Inferior parietal cortex (tissue), 1 donor: ENCODE measurements around the gene CCDC12.

ENCODE experiments used
- DNase-seq: peaks from one replicate; pipeline ENCODE4 v3.0.0-alpha.2; 2016; ENCODE audit errors: extremely low spot score

CCDC12 gene

DNA sequence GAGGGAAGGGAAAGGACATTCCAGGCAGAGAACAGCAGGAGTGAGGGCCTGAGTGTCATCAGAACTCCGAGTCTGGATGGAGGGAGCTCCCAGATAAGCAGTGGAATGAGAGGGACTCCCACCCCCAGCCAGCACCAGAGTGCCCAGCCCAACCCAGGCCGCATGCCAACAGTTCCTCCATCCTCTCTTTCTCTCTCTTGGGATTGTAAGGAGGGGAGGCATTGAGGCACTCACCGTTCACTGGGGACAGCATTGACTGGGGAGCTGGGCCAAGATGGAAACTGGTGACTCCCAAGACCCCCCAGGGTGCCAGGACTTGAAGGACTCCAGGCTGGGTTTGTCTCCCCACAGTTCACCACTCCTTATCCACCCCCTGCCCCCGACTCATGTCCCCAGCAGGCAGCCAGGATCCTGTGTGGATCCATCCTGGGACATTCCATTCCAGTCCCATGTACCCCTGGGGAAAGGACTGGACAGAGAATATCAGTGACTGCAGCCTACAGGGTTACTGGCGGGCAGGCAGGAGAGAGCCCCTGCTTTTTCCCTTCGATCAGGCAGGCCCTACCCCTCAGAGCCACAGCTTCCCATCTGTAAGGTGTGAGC is 83.3 kb downstream of the CCDC12 start:
- DNase-seq = no peak

- peak; percentile 45 for DNase-seq
Observed at GRCh38 chr3:46892285-46893145, 84.0 kb downstream of the CCDC12 start.

DNA sequence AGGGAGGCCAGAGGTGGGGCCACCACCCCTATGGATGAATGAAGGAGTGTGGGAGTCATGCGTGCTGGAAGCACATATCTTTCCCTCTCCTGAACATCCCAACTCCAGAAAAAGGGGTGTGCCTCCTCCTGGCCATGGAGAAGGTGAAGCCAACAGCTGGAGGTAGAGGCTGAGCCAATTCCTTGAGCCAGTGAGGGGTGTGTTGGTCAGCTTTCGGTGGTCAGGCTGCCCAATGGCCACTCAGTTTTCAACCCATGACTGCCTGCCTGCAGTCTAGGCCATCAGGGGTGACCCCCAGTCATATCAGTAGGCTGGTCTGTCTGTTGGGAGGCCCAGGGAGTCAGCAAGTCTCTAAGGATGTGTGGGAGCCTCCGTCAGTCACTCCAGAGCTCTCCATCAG is 85.4 kb downstream of the CCDC12 start:
- DNase-seq = no peak

GRCh38 chr3:46890132-46890531 is 86.4 kb downstream of the CCDC12 start:
- DNase-seq = no peak

- no peak for DNase-seq
Observed at GRCh38 chr3:46889381-46890110, 87.0 kb downstream of the CCDC12 start.

GRCh38 chr3:46888705-46889104 is 87.8 kb downstream of the CCDC12 start:
- DNase-seq = no peak

DNA sequence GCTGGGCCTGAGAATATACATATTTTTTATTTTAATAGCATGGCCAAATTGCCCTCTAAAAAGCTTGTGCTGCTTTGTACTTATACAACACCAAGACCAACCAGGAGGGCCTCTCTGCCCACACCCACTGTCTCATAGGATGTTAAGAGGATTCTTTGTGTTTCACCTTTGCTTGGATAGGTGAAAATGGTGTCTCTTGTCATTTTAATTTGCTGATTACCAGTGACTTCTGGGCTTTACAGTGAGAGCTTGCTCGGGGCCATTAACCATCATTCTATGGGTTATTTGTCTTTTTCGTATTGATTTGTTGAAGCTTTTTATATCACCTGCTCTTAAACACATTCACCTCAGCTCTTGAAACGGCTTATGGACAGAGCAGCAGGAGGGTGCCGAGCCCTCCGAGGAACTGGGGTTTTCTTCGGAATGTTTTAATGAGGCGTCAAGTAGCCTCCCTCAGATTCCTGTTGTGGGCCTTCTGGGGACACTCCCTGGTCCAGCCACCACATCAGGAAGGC is 88.5 kb downstream of the CCDC12 start:
- DNase-seq = no peak

DNA sequence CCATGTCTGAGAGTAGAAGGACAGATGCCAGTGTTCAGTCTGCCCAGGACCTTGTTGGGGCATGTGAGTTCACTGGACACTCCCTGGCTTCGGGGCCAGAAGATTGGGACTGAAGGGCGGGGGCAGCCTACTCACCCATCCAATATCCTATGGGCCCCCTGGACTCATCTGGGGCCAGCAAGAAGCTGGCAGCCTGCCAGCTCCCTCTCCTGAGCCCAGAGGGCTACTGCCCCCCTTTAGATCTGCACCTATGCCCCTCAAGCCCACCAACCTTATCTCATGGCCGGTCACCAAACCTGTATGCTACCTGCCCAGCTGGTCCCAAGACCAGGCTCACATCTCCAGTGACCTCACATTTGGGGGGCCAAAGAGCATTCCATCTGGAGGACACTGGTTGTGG is 90.9 kb downstream of the CCDC12 start:
- no peak for DNase-seq

- DNase-seq = no peak
Observed at GRCh38 chr3:46884929-46885328, 91.6 kb downstream of the CCDC12 start.

DNA sequence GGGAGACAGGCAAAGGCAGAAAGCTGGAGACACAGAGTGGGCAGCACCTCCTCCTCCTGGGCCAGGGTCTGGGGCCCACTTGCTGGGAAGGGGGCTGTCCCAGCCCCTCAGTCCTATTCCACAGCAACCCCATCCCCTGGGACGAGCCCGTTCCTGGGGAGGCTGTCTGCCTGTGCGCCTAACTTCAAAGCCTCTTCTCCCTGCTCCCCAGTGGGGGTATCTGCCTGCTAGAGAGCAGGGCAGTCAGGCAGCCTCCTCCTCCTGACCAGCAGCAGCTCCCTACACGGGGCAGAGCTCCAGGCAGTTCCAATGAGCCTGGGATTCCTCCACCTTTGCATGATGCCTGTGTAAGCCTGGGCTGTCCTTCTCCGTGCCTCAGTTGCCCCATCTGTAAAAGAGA is 92.1 kb downstream of the CCDC12 start:
- DNase-seq = no peak

DNA sequence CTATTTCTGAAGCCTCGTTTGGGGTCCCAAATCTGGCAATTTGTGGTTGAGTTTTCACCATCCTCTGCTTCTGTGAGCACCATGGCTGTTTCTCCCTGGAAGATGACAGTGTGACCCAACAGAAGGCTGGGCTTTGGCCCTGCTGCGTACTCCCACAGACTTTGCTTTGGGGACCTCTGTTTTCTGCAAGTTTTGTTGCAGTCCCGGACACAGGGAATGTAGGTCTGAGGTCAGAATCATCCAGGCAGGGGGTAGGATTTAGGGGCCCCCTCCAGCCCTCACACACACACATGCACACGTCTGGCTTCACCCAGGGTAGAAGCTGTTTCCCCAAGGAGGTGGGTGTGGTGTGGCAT is 92.7 kb downstream of the CCDC12 start:
- DNase-seq = no peak

DNA sequence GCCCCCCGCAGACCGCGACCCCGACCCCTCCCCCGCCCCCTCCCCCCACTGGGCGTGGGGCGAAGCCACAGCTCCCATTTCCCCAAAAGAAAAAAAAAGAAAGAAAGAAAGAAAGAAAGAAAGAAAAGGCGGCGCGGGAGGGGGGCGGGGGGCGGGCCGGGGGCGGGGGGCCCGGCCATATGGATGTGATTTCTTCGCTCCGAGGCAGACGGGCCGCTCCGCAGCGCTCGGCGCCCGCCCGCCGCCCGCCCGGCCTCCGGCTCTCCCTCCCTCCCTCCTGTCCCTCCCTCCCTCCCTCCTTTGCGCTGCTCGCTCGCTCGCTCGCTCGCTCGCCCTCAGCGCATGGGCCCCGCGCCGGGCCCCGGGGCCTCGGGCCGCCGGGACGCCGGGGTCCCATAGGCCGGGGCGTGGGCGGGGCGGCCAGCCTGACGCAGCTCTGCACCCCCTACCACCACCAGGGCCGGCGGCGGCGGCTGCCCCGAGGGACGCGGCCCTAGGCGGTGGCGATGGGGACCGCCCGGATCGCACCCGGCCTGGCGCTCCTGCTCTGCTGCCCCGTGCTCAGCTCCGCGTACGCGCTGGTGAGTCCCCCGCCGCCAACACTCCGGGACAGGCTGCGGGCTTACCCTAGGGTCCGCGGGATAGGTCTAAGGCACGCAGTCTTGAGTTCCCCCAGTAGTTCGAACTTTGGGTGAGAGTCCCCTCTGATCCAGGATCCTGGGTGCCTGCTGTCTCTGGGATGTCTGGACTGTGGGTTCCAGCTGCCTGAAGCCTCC is 93.3 kb downstream of the CCDC12 start:
- DNase-seq = no peak

- DNase-seq = no peak
Observed at GRCh38 chr3:46882377-46883053, 94.0 kb downstream of the CCDC12 start.

DNA sequence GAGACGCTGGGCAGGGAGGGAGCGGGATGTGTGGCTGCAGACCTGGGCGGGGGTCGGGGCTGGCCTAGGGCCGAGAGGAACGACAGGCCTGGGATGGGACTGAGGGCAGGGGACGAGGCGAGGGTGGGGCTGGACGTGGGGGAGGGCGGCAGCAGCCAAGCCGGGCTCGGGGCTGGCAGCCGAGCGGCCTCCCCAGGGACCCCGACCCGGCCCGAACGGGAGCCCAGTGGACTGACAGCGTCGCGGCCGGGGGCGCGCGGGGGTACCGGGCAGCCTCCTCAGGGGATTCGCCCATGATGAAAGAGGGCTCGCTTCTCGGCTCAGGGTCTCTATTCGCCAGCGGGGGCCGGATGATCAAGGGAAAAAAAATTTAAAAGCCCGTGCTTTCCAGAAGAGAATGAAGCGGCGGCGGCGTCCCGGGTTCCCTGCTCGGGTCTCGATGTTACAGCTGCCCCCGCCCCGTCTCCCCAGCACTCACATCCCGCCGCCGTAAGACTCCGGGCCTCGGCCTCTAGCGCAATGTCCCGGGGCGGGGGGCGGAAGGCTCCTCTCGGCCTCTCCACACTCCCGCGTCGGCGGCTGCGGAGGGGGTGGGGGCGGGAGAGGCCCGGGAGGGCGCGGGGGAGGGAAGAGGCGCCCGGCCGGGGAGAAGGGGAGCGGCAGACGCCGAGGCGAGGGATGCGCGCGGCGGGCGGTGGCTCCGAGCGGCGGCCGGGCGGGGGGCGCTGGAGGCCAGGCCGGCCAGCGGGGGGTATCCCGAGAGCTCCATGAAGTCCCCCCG is 94.8 kb downstream of the CCDC12 start:
- DNase-seq = no peak

GRCh38 chr3:46880884-46881595 is 95.5 kb downstream of the CCDC12 start:
- no peak for DNase-seq

DNA sequence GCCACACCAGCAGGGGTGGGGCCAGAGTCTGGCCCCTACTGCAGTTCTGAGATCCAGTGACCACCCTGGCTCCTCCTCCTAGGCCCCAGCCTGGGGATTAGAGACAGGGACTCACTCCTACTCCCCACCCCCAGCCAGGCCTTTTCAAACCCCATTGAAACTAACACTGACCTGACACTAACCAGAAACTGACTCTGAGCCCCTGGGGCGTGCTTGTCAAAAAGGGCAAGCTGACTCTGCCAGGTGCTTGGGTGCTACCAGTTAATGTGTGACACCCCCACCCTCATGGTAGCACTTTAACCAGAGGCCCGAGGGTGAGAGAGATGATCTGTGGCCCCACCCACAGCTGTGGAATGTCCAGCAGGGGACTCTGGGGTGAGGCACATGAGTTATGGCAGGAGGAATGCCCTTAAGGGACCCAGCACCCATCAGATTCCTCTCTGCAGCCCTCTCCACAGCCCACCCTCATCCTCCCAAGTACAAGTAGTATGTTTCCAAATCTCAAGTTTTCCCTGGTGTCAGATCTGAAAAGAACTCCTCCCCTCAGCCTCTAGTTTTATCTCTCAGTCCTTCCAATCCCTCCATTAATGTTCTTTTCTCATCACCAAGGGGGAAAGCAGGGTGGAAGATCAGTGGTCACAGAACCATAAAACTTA is 97.6 kb downstream of the CCDC12 start:
- DNase-seq = no peak

DNA sequence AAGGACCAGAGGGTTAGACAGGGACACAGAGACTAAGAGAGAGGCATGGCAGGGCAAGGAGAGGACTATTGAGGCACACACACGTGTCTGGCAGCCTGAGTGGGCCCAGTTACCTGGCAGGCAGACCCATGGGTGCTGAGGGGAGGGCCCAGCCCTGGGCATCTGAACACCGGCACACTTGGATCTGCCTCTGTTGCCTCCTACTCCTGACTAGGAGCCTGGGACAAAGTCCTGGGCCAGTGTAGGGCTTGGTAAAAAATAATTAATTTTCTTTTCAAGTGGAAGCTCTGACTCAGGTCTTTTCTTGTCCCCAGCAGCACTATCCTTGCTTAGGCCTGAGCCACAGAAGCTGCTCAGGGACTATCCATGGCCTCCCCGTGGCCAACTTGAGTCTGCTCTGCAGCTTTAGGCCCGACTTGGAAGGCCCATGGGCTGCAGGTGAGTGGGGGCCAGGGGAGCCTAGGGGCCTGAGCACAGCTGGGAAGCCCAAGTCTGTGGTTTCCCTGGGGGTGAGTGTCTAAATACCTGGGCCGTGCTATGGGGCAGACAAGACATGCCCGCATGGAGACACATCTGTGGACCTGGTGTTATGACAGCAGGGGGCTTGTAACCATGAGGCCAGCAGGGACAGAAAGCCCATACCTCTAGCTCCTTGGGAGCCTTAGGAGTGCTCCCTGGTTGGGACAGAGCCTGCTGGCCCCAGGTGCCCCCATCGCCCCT is 99.0 kb downstream of the CCDC12 start, which contains the start of gene PTH1R:
TSS of gene PTH1R (plus strand) at position 316 of the 720 bp plus-strand sequence. CDS start 5,839 bp downstream, outside the sequence.
- DNase-seq = no peak
